Stomach (tissue), 9 donors: Measurements from ENCODE around the gene EGFLAM. TPM values are rescaled to one million over a fixed set of nuclear protein-coding genes. Genes with fewer than 3 reads are reported as not detected.
A peak's percentile ranks its signal among the peaks of the same experiment; 100 is the strongest.

ENCODE experiments used
- DNase-seq, 2 donors: peaks; one replicate each; pipeline versions ENCODE4 v3.0.0 to v3.0.0-alpha.2; 2013 to 2019
- H3K27ac ChIP-seq, 5 donors: fragments of 200-600 bp in 4 of 5; sonication (generic) in 4 of 5; one replicate each; pipeline ENCODE4 v1.5.1; 2013 to 2019; ENCODE audit warnings: mild to moderate bottlenecking in 1 of 5, moderate library complexity in 1 of 5
- H3K27me3 ChIP-seq, 3 donors: fragments of 200-600 bp; sonication (generic); one replicate each; pipeline ENCODE4 v1.5.1; 2017 to 2019; ENCODE audit warnings: mixed run types in 1 of 3
- H3K36me3 ChIP-seq, 4 donors: fragments of 200-600 bp; sonication (generic); 1 replicate in 3 of 4; 2 replicates in 1 of 4; pipeline ENCODE4 v1.5.1; 2016 to 2019
- H3K4me1 ChIP-seq, 4 donors: fragments of 200-600 bp; sonication (generic); one replicate each; pipeline ENCODE4 v1.5.1; 2016 to 2019
- H3K4me3 ChIP-seq, 4 donors: fragments of 200-600 bp; sonication (generic) in 3 of 4; one replicate each; pipeline ENCODE4 v1.5.1; 2016 to 2019; ENCODE audit warnings: mild to moderate bottlenecking in 1 of 4
- H3K9me3 ChIP-seq, 4 donors: fragments of 200-600 bp; sonication (generic); one replicate each; pipeline ENCODE4 v1.5.1; 2016 to 2019
- EP300 ChIP-seq: sonication (generic); formaldehyde crosslinking; IDR thresholded peaks from one replicate; pipeline ENCODE4 v1.6.1; 2017; ENCODE audit warnings: antibody characterized with exemption
- POLR2A ChIP-seq, 4 donors: fragments of 450-650 bp; IDR thresholded peaks; one replicate each; pipeline ENCODE4 v1.6.1; 2016; ENCODE audit warnings: antibody characterized with exemption in 4 of 4, control low read depth in 2 of 4, mild to moderate bottlenecking in 1 of 4, moderate library complexity in 1 of 4
- POLR2AphosphoS5 ChIP-seq, 3 donors: sonication (generic); formaldehyde crosslinking; IDR thresholded peaks; one replicate each; pipeline ENCODE4 v1.6.1; 2016; ENCODE audit warnings: antibody characterized with exemption in 3 of 3
- WGBS, 5 donors: extraction: QIAGEN DNeasy Blood & Tissue Kit in 3 of 5; methylation state at CpG; one replicate each; pipeline versions ENCODE4 v1.1.5 to v1.1.7; 2013 to 2018; 5-methylcytosine and 5-hydroxymethylcytosine counted together
- intact Hi-C: fragments of 100-400 bp; cut with DNase I; formaldehyde crosslinking; loops from one replicate; pipeline ENCODE4 v1.15.1; 2023; ENCODE audit warnings: low total_unique reads
- polyA plus RNA-seq, 3 donors: library from polyadenylated mRNA; stranded (reverse); fragments of 200-250 nt; gene quantifications; one replicate each; pipeline ENCODE4 v1.2.3, GENCODE V29; 2013
- total RNA-seq, 5 donors: library from RNA; depleted of rRNA; stranded (reverse); fragments of >200 nt; gene quantifications; one replicate each; pipeline versions ENCODE4 v1.1.0 to v1.2.3, GENCODE V29; 2014 to 2016
- TF ChIP-seq, protein P1 (sequence below), 7 experiments: fragments of 450-650 bp in 4 of 7; fragments of 200-600 bp in 3 of 7; sonication (generic) in 3 of 7; IDR thresholded peaks; one replicate each; pipeline ENCODE4 v1.5.1; 2016 to 2019; ENCODE audit warnings: antibody characterized with exemption in 7 of 7, control low read depth in 2 of 7, mild to moderate bottlenecking in 1 of 7
- donor health status: healthy with polysubstance abuse.
- donor health status: Bipolar disorder and iron deficiency.
- donor health status: healthy.

The EGFLAM gene
- total and polyA plus RNA-seq, 8 donors: 0.61 to 5.9 (median 1.4) TPM; not detected in 3

GRCh38 chr5:38420246-38420645 lies 161.9 kb downstream of the EGFLAM start:
- Histone ChIP-seq H3K27me3 (peaks cover 0 to 5% (median 0%) of the 10 kb centered on the region in 3 donors), H3K9me3 (no peaks in the 10 kb centered on the region), H3K4me1 (no peaks in the 10 kb centered on the region), H3K27ac (no peak overlapping the region), H3K4me3 (no peak overlapping the region), H3K36me3 (no peaks in the 10 kb centered on the region)
- no peak for TF ChIP-seq EP300
- no peak for TF ChIP-seq POLR2AphosphoS5 (IDR thresholded peaks at IDR 0.05)
- TF ChIP-seq POLR2A (IDR thresholded peaks at IDR 0.05): no peak
- TF ChIP-seq, protein P1, sequence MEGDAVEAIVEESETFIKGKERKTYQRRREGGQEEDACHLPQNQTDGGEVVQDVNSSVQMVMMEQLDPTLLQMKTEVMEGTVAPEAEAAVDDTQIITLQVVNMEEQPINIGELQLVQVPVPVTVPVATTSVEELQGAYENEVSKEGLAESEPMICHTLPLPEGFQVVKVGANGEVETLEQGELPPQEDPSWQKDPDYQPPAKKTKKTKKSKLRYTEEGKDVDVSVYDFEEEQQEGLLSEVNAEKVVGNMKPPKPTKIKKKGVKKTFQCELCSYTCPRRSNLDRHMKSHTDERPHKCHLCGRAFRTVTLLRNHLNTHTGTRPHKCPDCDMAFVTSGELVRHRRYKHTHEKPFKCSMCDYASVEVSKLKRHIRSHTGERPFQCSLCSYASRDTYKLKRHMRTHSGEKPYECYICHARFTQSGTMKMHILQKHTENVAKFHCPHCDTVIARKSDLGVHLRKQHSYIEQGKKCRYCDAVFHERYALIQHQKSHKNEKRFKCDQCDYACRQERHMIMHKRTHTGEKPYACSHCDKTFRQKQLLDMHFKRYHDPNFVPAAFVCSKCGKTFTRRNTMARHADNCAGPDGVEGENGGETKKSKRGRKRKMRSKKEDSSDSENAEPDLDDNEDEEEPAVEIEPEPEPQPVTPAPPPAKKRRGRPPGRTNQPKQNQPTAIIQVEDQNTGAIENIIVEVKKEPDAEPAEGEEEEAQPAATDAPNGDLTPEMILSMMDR (IDR thresholded peaks at IDR 0.05): no peak
- intact Hi-C loops: no loop called here
- no peak for DNase-seq
- WGBS, 5 donors: 88 to 96% (median 93%) methylated on average over 2 of the region's 2 CpGs

GRCh38 chr5:38420691-38421390 lies 162.5 kb downstream of the EGFLAM start:
- DNase-seq: peak; percentile 69 to 80
- Histone ChIP-seq H3K36me3 (no peaks in the 10 kb centered on the region), H3K4me3 (no peak overlapping the region), H3K27ac (no peak overlapping the region), H3K27me3 (no peaks in the 10 kb centered on the region), H3K9me3 (no peaks in the 10 kb centered on the region), H3K4me1 (no peaks in the 10 kb centered on the region)
- TF ChIP-seq POLR2A (IDR thresholded peaks at IDR 0.05): no peak
- TF ChIP-seq EP300: no peak
- no peak for TF ChIP-seq POLR2AphosphoS5 (IDR thresholded peaks at IDR 0.05)
- TF ChIP-seq, protein P1 (IDR thresholded peaks at IDR 0.05): peak in 5 of 7 experiments; percentile 50 to 64 (median 60)
- intact Hi-C loops: no loop called here
- WGBS, 5 donors: 51 to 60% (median 57%) methylated on average over 6 of the region's 6 CpGs

DNA sequence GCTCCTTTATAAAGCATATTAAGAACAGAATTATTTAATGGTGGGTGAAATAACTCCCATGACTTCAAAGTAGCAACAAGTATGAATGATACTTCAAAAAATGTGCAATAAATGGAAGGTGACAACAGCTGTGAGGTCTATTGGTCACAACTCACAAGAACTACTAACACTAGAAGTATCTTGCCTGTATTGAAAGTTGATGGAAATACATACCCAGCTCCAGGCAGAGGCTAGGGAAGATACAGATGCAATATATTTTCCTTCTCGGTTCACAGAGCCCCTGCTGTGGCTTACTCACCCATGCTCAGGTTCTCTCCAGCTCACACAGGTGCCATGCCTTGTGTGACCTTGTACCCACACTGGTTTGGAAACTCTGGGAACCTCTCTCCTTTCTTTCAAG lies 164.3 kb downstream of the EGFLAM start:
- DNase-seq: no peak
- no peak for TF ChIP-seq POLR2A (IDR thresholded peaks at IDR 0.05)
- no peak for TF ChIP-seq EP300
- no peak for TF ChIP-seq POLR2AphosphoS5 (IDR thresholded peaks at IDR 0.05)
- Histone ChIP-seq H3K36me3 (no peaks in the 10 kb centered on the region), H3K9me3 (no peaks in the 10 kb centered on the region), H3K27me3 (no peaks in the 10 kb centered on the region), H3K4me3 (no peak overlapping the region), H3K27ac (no peak overlapping the region), H3K4me1 (no peaks in the 10 kb centered on the region)
- intact Hi-C loops: no loop called here
- 57 to 80% (median 74%) methylated on average over 1 of the region's 1 CpG for WGBS, 5 donors

DNA sequence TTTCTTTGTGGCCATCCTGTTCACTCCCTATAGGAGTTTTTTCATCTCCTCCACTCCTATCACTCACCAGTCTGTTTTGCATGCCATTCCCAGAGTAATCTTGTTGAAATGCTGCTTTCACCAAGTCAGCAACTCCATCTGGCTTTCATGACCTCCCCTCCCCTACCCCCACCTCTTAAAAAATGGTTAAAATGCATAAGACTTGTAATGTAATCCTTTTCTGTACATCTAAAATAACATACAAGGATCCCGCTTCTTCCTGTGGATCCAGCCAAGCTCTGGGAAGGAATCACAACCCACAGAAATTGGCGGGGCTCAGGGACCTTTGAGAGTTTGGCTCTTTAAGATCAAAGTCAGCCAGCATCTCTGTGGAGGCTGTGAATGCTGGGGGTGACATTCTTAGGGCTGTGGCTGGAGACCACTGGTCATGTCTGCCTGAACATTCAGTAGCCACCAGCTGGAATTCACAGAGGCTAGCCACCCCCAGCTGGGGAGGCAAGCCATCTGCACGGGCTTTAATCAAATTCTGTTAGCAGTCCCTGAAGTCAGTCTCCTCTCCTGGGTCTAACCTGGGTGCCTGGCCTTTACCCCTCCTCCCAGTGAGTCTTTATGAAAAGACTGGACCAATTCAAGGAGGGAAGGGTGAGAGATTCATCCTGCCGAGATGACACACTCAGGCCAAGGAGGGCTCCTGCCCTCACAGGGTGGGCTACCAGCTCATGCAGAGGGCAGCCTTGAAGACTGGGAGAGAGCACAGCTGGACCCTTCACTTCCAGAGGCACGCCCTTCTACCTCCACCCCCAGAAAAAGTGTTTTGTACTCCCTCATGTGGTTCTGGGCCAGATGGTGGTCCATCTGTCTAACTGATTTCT lies 165.2 kb downstream of the EGFLAM start:
- intact Hi-C loops: no loop called here

More for the DNA sequence above, 165.2 kb downstream of the EGFLAM start:
- Histone ChIP-seq H3K27me3 (peaks cover 0 to 2% (median 0%) of the 10 kb centered on the region in 3 donors), H3K9me3 (no peaks in the 10 kb centered on the region), H3K4me1 (no peaks in the 10 kb centered on the region), H3K36me3 (no peaks in the 10 kb centered on the region), H3K4me3 (no peak overlapping the region), H3K27ac (no peak overlapping the region)
- no peak for DNase-seq
- TF ChIP-seq, protein P1 (IDR thresholded peaks at IDR 0.05): no peak
- no peak for TF ChIP-seq EP300
- TF ChIP-seq POLR2AphosphoS5 (IDR thresholded peaks at IDR 0.05): no peak
- no peak for TF ChIP-seq POLR2A (IDR thresholded peaks at IDR 0.05)
- 71 to 87% (median 78%) methylated on average over 5 of the region's 5 CpGs for WGBS, 5 donors
